ENCODE measurements around the gene HPN.

Gene HPN

GRCh38 chr19:35108730-35109129 lies 67.2 kb downstream of the HPN start:
- DNase-seq = no peak

GRCh38 chr19:35109395-35110112 lies 68.0 kb downstream of the HPN start:
- DNase-seq = no peak

- DNase-seq = no peak
These were observed 69.5 kb downstream of the HPN start for GRCh38 chr19:35110974-35111373.

- no peak for DNase-seq
These were observed 71.6 kb downstream of the HPN start for GRCh38 chr19:35112995-35113688.

- peak; percentile 70 for DNase-seq
These were observed 73.0 kb downstream of the HPN start for GRCh38 chr19:35114353-35115176.

GRCh38 chr19:35115177-35115951 lies 73.8 kb downstream of the HPN start, which contains the start of gene FXYD3:
TSS of gene FXYD3 (plus strand) at chr19:35115823. CDS start at chr19:35119377, 3,554 bp downstream.
- DNase-seq = no peak
